ENCODE results near the gene ARHGAP25.

ARHGAP25 gene

GRCh38 chr2:68734688-68735525, at the start of gene ARHGAP25:
ARHGAP25 (plus strand) TSS chr2:68734811; CDS start chr2:68735200, 389 bp downstream.
- no peak for DNase-seq (ENCODE audit: low read depth)

DNA sequence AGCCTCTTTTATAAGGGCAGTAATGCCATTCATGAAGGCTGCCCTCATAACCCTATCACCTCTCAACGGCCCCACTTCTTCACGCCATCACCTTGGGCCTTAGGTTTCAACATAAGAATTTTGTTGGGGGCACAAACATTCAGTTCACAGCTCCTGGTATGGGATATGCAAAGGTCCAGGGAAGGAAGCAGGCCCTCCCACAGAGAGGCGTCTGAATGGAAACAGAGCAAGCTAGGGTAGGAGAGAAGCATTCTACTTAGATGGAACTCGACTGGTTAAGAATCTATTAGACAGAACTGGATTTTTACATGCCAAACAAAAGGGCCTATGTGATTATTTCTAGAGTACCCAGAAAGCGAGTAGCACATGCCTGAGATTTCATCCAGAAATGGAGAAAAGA, 48.4 kb upstream of the ARHGAP25 start:
- no peak for DNase-seq (ENCODE audit: low read depth)

DNA sequence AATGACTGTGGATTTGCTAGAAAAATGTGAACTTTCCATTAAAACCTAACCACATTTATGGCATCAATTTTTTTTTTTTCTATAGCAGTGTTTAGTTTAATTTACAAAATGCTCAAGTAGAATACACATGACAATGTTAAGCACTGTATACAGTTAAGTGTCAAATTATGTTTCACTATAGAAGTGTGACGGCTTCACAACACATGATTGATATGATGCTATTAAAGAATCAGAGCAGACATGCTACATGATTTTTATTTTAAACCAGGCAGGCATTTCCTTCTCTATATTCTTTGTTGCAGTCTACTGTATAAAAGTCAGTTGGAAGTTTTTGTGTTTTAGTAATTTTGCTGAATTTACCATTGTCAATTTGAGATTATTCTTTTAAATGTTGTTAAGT, 47.6 kb upstream of the ARHGAP25 start:
- DNase-seq (ENCODE audit: low read depth), result no peak

DNA sequence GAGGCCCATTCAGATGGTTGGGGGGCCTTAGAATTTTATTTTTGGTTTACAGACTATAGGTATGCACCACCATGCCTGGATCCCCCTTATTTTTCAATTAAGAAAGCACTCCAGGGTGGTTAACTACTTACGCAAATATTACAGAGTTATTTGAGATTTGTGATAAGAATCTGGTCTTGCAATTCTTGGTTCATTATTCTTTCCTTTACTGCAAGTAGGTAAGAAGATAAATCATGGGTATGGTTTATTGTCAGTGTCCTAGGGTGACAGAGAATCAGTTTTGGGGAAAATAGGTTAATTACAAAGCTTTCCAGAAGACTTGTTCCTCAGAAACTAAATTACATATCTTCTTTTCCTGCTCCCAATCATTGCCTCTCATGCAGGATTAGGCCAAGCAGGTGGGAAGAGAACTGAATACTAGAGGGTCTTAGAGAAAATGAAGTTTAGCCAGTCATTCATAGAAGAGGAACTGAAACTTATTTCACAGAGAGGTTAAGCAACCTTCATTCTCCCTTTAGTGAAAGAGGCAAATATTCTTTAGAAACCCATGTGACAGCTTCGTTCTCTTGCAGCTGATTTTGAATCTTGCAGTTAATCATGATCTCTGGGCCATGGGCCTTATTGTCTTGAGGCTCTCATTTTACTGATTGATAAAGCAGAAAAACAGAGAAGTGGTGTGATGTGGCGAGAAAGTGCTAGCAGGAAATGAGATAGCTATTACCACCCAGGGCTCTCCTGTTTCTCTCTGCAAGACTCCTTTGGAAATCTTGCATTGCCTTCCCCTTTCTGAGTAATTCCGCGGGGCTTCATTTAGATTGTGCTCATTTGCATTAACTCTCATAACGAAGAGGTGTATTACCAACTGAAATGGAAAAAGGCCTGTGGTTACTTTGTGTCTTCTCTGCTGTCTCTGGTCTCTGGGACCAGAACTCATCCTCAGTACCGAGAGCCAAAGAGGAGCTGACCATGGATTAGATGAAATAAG, 44.8 kb upstream of the ARHGAP25 start:
- no peak for DNase-seq (ENCODE audit: low read depth)

DNA sequence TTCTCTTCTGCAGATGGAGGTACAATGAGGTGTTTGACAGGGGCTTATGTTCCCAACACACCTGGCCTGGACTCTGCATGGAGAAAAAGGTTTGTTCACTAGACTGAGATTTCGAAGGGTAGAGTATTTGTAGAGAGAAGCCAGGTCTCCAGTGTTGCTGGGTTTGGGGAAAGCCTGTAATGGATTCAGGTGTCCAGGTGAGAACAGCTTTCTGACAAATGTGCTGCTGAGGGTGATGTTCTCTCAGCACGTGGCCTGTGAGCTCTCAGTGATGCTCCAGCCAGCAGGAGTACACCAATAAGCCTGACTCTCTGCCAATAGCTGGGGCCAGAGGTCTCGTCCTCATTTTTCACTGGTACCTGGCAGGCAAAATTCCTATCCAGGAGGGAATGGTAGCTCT, 43.8 kb upstream of the ARHGAP25 start:
- DNase-seq (ENCODE audit: low read depth), result no peak

DNA sequence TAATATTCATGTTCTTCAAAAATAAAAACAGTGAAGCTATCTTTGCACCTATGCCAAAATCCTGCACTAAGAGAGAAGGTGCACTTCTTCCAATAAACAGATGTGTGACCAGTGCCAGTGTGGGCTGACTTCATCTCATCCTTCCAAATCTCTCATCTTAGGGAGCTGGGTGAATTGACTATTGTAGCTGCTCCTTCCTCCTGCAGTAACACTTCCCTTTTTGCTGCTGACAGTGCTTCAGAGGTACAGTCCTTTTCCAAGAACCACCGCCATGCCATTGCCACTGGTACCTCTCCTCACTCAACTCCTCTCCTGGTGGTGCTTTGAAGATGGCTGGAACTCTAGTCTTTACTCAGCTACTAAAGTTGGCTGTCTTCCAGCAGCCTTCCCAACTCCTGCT, 42.1 kb upstream of the ARHGAP25 start:
- no peak for DNase-seq (ENCODE audit: low read depth)

- no peak for DNase-seq (ENCODE audit: low read depth)
Measured at GRCh38 chr2:68693951-68694350, 40.7 kb upstream of the ARHGAP25 start.

DNA sequence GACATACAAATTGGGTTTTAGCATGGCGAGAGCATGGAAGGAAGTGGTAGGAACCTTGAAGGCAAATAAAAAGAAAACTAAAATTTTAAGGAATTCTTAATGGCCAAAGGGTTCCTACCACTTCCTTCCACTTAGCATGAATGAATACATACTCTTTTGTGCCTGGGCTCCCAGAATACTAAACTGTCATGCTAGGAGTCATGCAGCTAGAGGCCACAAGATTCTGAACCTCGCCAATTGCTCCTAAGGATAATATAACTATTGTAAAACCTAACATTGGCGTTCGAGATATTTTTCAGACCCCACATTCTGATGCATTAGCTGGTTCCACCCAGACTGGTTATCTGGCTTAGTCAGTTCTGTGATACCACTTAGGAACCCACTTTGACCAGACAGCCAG, 38.6 kb upstream of the ARHGAP25 start:
- DNase-seq (ENCODE audit: low read depth), result no peak

- DNase-seq (ENCODE audit: low read depth), result no peak
Measured at GRCh38 chr2:68696554-68696953, 38.1 kb upstream of the ARHGAP25 start.

DNA sequence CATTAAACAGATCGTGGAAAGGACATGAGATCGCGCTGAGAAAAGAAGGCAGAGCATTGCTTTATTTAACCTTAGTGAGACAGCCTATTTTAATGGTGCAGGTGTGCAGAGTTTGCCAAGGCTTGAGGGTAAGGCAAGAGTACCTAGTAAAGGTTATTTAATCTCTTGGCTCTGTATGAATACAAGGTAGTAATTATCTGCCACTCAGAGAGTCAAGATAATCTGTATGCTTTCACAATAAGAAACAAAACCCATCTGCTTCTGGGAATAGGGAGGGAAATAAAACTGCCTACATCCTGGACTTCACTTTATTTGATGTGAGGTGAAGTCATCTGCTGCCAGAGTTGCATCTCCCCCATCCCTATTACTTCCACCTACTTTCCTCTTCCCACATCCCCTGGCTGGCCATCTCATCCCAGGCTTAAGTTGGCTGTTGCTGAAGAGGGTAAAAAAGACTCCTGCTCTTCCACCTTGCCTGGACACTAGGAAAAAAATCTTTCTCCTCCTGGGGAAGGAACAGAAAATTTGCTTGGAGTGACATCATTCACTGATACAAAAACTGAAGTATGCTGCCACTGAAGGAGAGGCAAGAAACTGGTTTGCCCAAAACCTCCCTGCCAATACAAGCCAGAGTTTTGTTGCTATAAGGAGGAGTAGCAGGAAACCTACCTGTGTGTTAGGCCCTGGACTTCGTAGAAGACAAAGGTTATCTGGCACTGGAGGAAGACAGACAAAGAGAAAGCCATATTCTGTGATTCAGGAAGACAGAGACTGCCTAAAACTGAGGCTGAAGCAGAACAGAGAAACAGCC, 35.8 kb upstream of the ARHGAP25 start:
- DNase-seq (ENCODE audit: low read depth), result no peak

DNA sequence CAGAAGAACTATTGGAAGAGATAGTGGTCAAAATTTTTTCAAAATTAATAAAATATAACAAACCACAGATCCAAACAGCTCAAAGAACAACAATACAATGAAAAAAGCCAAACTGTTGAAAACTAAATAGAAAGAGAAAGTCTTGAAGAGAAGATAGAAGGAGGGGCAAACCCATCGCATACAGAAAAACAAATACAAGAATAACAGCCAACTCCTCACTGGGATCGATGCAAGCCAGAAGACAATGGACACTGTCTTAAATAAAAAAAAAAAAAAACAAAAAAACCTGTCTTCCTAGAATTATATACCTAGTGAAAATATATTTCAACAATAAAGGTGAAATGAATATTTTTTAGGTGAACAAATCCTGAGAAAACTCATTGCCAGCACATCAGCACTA, 34.1 kb upstream of the ARHGAP25 start:
- no peak for DNase-seq (ENCODE audit: low read depth)

GRCh38 chr2:68706637-68707036, 28.0 kb upstream of the ARHGAP25 start:
- no peak for DNase-seq (ENCODE audit: low read depth)

DNA sequence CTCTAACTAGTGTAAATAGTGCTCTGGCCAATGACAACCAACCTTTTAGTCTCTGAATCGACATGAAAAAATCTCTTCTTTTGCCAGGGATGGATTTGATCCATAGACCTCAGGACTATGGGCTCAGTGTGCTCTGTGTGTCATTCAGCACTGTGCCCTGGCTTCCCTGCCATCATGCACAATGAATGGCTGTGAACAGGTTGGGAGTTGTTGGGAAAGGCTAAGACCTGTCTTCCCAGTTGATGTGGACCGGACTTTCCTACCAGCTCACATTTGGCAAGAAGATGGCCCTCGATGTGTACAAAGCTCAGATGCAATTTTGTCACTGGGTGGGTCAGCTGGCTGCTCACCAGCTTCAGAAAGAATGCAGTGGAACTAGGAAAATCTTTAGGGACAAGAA, 26.0 kb upstream of the ARHGAP25 start:
- no peak for DNase-seq (ENCODE audit: low read depth)

- no peak for DNase-seq (ENCODE audit: low read depth)
Measured at GRCh38 chr2:68709421-68709911, 25.1 kb upstream of the ARHGAP25 start.

DNA sequence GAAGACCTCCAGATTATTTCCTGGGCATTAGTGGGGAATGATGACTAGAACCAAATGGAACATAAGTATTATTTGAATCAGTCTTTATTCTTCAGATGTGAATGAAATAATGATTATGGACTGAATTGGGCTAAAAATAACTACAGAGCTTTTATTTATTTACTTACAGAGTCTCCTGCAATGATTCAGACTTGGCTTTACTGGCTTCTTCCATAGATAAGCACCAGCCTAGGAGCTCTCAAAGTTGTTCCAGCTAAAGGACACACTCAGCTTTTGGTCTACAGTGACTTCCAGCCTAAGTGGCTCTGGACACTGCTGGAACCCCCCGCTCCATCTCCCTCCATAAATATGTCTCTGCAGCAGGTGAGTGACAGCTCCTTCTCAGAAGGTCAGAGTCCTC, 24.3 kb upstream of the ARHGAP25 start:
- DNase-seq (ENCODE audit: low read depth), result no peak

DNA sequence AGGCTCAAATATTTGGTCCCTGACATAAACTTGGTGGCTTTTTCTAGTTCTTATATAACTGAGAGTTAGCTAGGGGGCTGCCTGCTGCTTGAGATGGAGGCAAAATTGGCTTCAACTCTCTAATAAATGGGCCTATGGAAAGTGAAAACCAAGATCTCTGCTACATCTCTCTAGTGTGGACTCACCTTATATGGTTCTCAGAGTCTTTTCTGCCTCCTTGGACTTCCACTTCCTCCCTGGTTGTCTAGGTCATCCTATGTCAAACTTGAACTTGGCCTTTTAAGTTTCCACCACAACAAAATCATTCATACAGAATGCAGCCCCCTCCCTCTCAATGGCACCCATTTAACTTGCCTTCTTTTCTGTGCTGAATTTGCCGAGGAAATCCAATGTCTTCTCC, 23.9 kb upstream of the ARHGAP25 start:
- no peak for DNase-seq (ENCODE audit: low read depth)

DNA sequence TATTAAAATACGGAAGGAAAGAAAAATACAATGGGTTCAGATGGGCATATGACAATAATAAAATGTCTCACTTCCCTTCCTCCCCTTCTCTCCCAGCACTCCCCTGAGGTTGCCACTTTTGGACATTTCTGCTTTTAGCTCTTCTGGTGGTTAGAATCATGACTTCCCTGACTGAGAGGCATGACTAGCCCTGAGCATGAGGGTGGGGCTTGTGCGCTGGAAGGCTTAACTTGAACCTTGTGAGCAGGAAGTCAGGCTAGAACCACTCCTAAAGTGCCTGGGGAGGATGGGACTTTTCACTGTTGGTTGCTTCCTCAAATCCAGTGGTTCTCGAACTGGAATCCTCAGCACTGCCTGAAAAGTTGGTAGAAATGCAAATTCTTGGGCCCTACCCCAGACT, 19.7 kb upstream of the ARHGAP25 start:
- no peak for DNase-seq (ENCODE audit: low read depth)

GRCh38 chr2:68715353-68716041, 19.1 kb upstream of the ARHGAP25 start:
- no peak for DNase-seq (ENCODE audit: low read depth)

GRCh38 chr2:68716604-68717304, 17.9 kb upstream of the ARHGAP25 start:
- no peak for DNase-seq (ENCODE audit: low read depth)

DNA sequence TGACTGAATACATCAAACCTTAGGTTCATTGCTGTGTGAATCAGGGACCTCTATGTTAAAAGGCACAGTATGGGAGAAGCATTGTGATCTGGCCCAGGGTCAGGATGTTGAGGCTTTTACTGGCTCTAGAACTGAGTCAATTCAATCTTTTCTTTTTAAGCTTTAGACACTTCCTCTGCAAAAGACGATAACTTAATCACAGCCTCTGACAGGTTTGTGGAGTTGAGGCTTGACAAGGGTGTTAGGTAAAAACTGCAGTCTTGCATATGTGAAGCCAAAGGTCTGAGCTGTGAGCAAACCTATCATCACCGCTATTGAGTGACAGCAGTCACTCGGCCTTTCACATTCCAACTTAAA, 17.3 kb upstream of the ARHGAP25 start:
- no peak for DNase-seq (ENCODE audit: low read depth)

GRCh38 chr2:68719912-68720311, 14.7 kb upstream of the ARHGAP25 start:
- no peak for DNase-seq (ENCODE audit: low read depth)
